ENCODE results near the gene RNU1-1.
"Not testable (repeated sequence)": the region's sequence is repeated elsewhere in the genome, so short reads cannot be mapped to it uniquely, and the experiment has no call there.

The RNU1-1 gene

GRCh38 chr1:16540421-16540893 lies 26.4 kb upstream of the RNU1-1 start:
- peak; percentile 49; the same call in 1 of the 2 replicates for TF ChIP-seq SPI1 (IDR thresholded peaks at IDR 0.05; ENCODE audit: borderline replicate concordance, low read depth)
- peak overlapping the region; percentile 62 for H3K27ac ChIP-seq (replicated peaks)
- H3K27me3 ChIP-seq (ENCODE audit: insufficient read depth, poor library complexity, severe bottlenecking); H3K4me3 ChIP-seq (replicated peaks; ENCODE audit: insufficient read depth, low read length): not testable (repeated sequence)
- peak; percentile 23 to 80 for DNase-seq (ENCODE audit: low read depth in 1 of 2, low spot score in 1 of 2)

- not testable (repeated sequence) for DNase-seq (ENCODE audit: low read depth in 1 of 2, low spot score in 1 of 2); H3K27ac ChIP-seq (replicated peaks); H3K4me3 ChIP-seq (replicated peaks; ENCODE audit: insufficient read depth, low read length); H3K27me3 ChIP-seq (ENCODE audit: insufficient read depth, poor library complexity, severe bottlenecking)
Observed at GRCh38 chr1:16537528-16537927, 23.4 kb upstream of the RNU1-1 start.

- not testable (repeated sequence) for H3K27ac ChIP-seq (replicated peaks); H3K27me3 ChIP-seq (ENCODE audit: insufficient read depth, poor library complexity, severe bottlenecking); H3K4me3 ChIP-seq (replicated peaks; ENCODE audit: insufficient read depth, low read length); DNase-seq (ENCODE audit: low read depth in 1 of 2, low spot score in 1 of 2)
Observed at GRCh38 chr1:16536796-16537195, 22.7 kb upstream of the RNU1-1 start.

- not testable (repeated sequence) for H3K27me3 ChIP-seq (ENCODE audit: insufficient read depth, poor library complexity, severe bottlenecking); H3K4me3 ChIP-seq (replicated peaks; ENCODE audit: insufficient read depth, low read length); H3K27ac ChIP-seq (replicated peaks); DNase-seq (ENCODE audit: low read depth in 1 of 2, low spot score in 1 of 2)
Observed at GRCh38 chr1:16535898-16536297, 21.8 kb upstream of the RNU1-1 start.

GRCh38 chr1:16535487-16535886 lies 21.4 kb upstream of the RNU1-1 start:
- not testable (repeated sequence) for H3K27me3 ChIP-seq (ENCODE audit: insufficient read depth, poor library complexity, severe bottlenecking); DNase-seq (ENCODE audit: low read depth in 1 of 2, low spot score in 1 of 2); H3K27ac ChIP-seq (replicated peaks); H3K4me3 ChIP-seq (replicated peaks; ENCODE audit: insufficient read depth, low read length)

- H3K27ac ChIP-seq (replicated peaks); H3K4me3 ChIP-seq (replicated peaks; ENCODE audit: insufficient read depth, low read length): not testable (repeated sequence)
Observed at GRCh38 chr1:16534829-16535456, 20.9 kb upstream of the RNU1-1 start.

GRCh38 chr1:16534239-16534828 lies 20.2 kb upstream of the RNU1-1 start:
- not testable (repeated sequence) for H3K4me3 ChIP-seq (replicated peaks; ENCODE audit: insufficient read depth, low read length); H3K27ac ChIP-seq (replicated peaks); H3K27me3 ChIP-seq (ENCODE audit: insufficient read depth, poor library complexity, severe bottlenecking); DNase-seq (ENCODE audit: low read depth in 1 of 2, low spot score in 1 of 2)

More at GRCh38 chr1:16534829-16535456, 20.9 kb upstream of the RNU1-1 start:
- H3K27me3 ChIP-seq (ENCODE audit: insufficient read depth, poor library complexity, severe bottlenecking); DNase-seq (ENCODE audit: low read depth in 1 of 2, low spot score in 1 of 2): not testable (repeated sequence)

- DNase-seq (ENCODE audit: low read depth in 1 of 2, low spot score in 1 of 2); H3K27me3 ChIP-seq (ENCODE audit: insufficient read depth, poor library complexity, severe bottlenecking); H3K27ac ChIP-seq (replicated peaks); H3K4me3 ChIP-seq (replicated peaks; ENCODE audit: insufficient read depth, low read length): not testable (repeated sequence)
Observed at GRCh38 chr1:16532235-16532991, 18.3 kb upstream of the RNU1-1 start.

- H3K27me3 ChIP-seq (ENCODE audit: insufficient read depth, poor library complexity, severe bottlenecking); H3K4me3 ChIP-seq (replicated peaks; ENCODE audit: insufficient read depth, low read length); DNase-seq (ENCODE audit: low read depth in 1 of 2, low spot score in 1 of 2); H3K27ac ChIP-seq (replicated peaks): not testable (repeated sequence)
Observed at GRCh38 chr1:16528338-16528737, 14.3 kb upstream of the RNU1-1 start.

GRCh38 chr1:16525769-16526168 lies 11.7 kb upstream of the RNU1-1 start:
- not testable (repeated sequence) for H3K27ac ChIP-seq (replicated peaks); H3K4me3 ChIP-seq (replicated peaks; ENCODE audit: insufficient read depth, low read length); H3K27me3 ChIP-seq (ENCODE audit: insufficient read depth, poor library complexity, severe bottlenecking); DNase-seq (ENCODE audit: low read depth in 1 of 2, low spot score in 1 of 2)

- not testable (repeated sequence) for H3K27ac ChIP-seq (replicated peaks); H3K27me3 ChIP-seq (ENCODE audit: insufficient read depth, poor library complexity, severe bottlenecking); H3K4me3 ChIP-seq (replicated peaks; ENCODE audit: insufficient read depth, low read length); DNase-seq (ENCODE audit: low read depth in 1 of 2, low spot score in 1 of 2)
Observed at GRCh38 chr1:16521679-16522078, 7.6 kb upstream of the RNU1-1 start.

All from HL-60 (cell line).